ENCODE measurements around the gene LEMD3. TPM values are rescaled to one million over a fixed set of nuclear protein-coding genes. Genes with fewer than 3 reads are reported as not detected.

LEMD3 gene
- total RNA-seq, 4 donors from 2014 or later = 17.9 to 51.7 (median 44.3) TPM

GRCh38 chr12:65293735-65294134 is 124.4 kb downstream of the LEMD3 start:
- no peaks in the 10 kb centered on the region for H3K9me3 ChIP-seq
- H3K36me3 ChIP-seq = no peaks in the 10 kb centered on the region
- DNase-seq = no peak
- H3K27me3 ChIP-seq = no peaks in the 10 kb centered on the region
- no peak overlapping the region for H3K4me3 ChIP-seq
- no peak for TF ChIP-seq POLR2A (IDR thresholded peaks at IDR 0.05)
- no peaks in the 10 kb centered on the region for H3K4me1 ChIP-seq
- H3K27ac ChIP-seq = no peak overlapping the region

GRCh38 chr12:65294641-65295262 is 125.4 kb downstream of the LEMD3 start:
- no peaks in the 10 kb centered on the region for H3K36me3 ChIP-seq
- DNase-seq = no peak
- no peaks in the 10 kb centered on the region for H3K27me3 ChIP-seq
- no peaks in the 10 kb centered on the region for H3K9me3 ChIP-seq
- TF ChIP-seq CTCF (IDR thresholded peaks at IDR 0.05) (no peak), POLR2A (IDR thresholded peaks at IDR 0.05) (no peak)
- no peak overlapping the region for H3K27ac ChIP-seq
- no peak overlapping the region for H3K4me3 ChIP-seq
- H3K4me1 ChIP-seq = no peaks in the 10 kb centered on the region

DNA sequence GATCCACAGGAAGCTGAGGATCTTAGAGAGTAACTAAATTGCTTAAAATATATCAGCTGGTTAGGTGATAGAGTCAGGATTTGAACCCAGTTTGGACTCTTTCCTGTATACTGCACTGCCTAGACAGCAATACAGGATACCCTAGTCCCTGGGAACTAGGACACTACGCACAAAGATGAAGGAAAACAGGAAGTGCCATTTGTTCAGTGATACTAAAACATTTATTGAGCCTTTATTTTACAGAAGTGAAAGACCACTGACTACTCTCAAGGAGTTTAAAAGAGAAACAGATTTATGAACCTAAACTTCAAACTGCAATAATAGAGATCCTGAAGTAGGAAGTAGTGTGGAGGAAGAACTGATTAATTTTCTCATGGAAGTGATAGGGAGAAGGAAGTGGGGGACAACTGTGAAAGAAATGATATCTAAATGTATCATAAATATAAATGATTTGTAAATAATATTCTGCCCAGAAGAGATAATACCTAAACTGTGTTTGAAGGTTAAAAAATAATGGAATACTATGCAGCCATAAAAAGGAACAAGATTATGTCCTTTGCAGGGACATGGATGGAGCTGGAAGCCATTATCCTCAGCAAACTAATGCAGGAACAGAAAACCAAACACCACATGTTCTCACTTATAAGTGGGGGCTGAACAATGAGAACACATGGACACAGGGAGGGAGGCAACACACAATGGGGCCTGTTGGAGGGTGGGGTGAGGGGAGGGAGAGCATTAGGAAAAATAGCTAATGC is 127.3 kb downstream of the LEMD3 start:
- no peak overlapping the region for H3K4me3 ChIP-seq
- H3K9me3 ChIP-seq = no peaks in the 10 kb centered on the region
- TF ChIP-seq POLR2A (IDR thresholded peaks at IDR 0.05) (no peak), CTCF (IDR thresholded peaks at IDR 0.05) (no peak)
- DNase-seq = no peak
- H3K27ac ChIP-seq = no peak overlapping the region
- H3K27me3 ChIP-seq = no peaks in the 10 kb centered on the region
- H3K4me1 ChIP-seq = no peaks in the 10 kb centered on the region
- no peaks in the 10 kb centered on the region for H3K36me3 ChIP-seq

Other genes with a start within 250 kb of the LEMD3 start
- gene WIF1, start 48.3 kb upstream of the LEMD3 start, total RNA-seq = under 1 TPM in 1 of 4 donors, not detected in 3; 0.85 TPM
- 10 to 100 TPM in 2 of 4 donors, 1 to 10 TPM in 2; 2.8 to 14.9 (median 9.3) TPM for gene MSRB3, start 109.1 kb downstream of the LEMD3 start, total RNA-seq

Data from Peyer's patch (tissue), 4 donors.